NCI-H526 (cell line): ENCODE results near the gene RRP7A.
"Not testable (repeated sequence)": the region's sequence is repeated elsewhere in the genome, so short reads cannot be mapped to it uniquely, and the experiment has no call there.

Source experiments
- DNase-seq, 2 experiments: peaks; one replicate each; lab custom pipeline; 2025; lab: John Stamatoyannopoulos, UW

Gene RRP7A

DNA sequence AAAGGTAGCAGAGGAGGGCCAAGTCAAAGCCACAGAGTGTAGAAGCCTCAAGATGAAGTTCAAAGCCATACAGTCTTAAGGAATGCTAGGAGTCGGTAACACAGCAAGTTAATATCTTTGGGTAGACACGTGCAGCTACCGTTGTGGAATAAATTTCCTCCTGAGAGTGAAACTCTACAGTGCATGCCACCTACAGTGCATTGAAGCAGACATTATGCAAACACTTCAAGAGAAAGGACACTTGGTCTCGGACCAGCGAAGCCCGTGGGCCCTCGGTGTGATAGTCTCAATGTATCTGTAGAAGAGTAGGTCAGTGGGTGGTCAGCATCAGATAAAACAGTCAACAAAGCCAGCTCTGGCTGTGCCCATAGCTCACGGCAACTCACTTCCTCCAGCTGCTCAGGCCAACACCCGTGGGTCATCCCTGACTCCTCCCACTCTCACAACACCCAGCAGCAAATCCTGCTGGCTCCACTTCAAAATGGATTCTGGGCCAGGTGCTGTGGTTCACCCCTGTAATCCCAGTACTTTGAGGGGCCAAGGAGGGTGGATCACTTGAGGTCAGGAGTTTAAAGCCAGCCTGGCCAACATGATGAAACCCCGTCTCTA lies 24.0 kb downstream of the RRP7A start:
- not testable (repeated sequence) for DNase-seq

DNA sequence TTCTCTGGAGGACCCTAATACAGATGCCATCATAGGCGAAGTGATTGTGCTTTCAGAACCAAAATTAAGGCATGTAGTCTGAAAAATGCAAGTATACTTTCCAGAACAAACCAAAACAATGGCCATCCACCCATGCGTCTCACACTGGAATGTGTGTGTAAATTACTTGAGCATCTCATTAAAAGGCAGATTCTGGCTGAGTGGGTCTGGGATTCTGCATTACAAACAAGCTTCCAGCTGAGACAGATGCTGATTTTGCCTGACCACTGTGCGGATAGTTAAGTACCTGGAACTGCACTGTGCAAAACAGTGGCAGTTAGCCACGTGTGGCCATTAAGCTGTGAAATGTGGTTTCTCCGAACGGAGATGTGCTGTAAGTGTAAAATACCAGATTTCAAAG lies 26.2 kb downstream of the RRP7A start:
- DNase-seq: no peak

DNA sequence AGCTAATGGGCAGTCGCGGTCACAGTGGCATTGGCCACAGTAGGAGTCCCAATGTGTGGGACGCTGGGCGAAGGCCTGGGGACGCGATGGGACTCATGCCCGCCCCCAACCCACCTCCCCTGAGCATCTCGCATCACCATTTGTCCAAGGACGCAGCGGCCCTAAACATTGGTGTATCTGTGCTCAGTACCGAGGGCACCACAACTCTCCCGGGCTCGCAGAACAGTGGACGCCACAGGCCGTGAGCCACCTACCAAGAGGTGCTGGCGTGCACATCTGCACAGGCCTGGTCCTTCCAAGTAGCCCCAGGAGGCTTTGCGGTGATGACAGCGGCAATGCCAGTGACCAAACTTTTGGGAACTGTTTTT lies 27.3 kb downstream of the RRP7A start:
- no peak for DNase-seq

DNA sequence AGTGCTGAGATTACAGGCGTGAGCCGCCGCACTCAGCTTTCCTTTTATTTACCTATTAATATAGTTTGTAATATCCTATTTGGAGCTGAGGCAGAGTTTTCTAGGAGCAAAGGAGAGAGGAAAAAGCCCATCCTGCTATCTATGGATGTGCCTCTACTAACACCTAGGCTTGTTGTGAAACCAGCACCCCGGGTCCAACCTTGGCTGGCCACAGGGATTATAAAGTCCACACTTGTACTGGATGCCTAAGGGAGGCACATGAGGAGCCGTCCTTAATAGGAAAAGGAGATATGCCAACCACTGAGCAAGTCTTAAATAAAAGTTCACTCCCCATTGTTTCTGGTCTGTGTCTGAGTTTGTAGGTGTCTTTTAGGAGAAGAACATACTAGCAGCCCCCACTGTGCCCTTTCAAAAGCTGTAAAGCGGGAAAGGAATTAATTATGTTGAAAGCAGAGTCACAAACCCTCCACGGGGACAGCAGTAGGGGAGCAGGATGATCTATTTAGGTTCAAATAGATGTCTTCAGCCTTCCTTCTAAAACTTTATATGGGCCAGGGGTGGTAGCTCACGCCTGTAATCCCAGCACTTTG lies 29.3 kb downstream of the RRP7A start:
- no peak for DNase-seq

DNA sequence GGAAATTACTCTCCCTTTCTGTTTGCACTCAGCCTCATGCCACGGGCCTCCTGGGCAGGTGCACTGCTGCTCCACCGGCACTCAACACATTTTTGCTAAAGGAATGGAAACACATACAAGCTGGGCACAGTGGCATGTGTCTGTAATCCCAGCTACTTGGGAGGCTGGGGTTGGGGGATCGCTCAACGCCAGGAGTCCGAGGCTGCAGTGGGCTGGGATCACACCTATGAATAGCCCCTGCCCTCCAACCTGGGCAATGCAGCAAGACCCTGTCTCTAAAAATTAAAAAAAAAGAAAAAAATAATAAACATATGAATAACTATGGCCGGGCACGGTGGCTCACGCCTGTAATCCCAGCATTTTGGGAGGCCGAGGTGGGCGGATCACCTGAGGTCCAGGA lies 30.6 kb downstream of the RRP7A start:
- DNase-seq: no peak

DNA sequence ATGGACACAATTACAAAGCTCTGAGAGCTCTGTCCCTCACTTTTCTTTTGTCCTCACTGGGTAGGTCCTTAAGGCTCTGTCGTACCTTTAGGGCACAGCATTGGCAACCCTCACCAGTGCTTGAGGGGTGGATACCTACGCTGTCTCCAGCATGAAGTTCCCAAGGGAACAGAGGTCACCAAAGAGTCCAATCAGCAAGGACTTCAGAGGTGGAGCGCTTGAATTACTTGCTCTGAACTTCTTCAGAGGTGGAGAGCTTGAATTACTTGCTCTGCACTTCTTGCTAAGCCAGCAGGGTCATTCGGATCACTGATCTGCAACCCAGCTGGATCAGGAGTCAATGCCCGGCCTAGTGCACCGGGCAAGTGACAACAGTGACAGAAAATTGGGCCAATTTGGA lies 35.1 kb downstream of the RRP7A start:
- DNase-seq: no peak

DNA sequence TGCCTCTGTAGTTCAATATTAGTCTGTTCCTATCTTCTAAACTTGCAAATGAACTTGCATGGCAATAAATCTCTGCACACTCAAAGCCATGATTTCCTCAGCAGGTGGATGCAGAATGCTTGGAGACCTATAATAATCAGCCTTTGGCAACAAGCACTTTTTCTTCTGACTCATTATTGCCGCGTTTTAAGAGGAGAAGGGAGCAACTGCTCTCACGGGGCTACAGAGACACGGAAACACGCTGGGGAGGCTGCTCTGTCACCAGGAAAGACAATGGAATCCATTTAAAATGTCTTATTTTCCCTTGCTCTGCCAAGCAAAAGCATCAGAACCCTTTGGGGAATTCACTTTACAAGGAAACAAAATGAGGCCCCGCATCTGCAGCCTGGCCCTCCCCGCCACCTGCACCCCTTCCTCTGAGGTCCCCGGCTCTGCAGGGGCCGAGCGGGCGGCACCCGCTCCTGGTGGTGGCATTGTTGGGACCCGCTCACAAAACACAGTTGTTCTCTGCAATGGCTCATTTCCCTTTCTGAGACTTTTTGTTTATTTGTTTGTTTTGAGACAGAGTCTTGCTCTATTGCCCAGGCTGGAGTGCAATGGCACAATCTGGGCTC lies 35.9 kb downstream of the RRP7A start:
- not testable (repeated sequence) for DNase-seq

DNA sequence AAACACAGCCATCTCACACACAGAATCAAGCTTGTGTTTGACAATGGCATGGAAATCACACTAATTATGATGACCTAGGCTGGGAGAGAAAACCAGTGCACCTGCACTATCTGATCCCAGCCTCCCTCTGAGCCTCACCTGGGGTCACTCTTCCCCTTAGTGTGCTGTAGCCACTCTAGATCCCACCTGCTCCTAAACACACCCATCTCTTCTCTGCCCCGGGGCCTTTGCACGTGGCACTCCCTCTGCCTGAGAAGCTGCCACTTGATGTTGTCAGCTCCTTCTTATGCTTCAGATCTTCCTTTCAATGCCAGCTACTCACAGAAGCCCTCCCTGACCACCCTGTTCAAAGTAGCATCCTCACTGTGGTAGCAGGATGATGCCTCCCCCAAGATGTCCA lies 44.5 kb downstream of the RRP7A start:
- DNase-seq: no peak

DNA sequence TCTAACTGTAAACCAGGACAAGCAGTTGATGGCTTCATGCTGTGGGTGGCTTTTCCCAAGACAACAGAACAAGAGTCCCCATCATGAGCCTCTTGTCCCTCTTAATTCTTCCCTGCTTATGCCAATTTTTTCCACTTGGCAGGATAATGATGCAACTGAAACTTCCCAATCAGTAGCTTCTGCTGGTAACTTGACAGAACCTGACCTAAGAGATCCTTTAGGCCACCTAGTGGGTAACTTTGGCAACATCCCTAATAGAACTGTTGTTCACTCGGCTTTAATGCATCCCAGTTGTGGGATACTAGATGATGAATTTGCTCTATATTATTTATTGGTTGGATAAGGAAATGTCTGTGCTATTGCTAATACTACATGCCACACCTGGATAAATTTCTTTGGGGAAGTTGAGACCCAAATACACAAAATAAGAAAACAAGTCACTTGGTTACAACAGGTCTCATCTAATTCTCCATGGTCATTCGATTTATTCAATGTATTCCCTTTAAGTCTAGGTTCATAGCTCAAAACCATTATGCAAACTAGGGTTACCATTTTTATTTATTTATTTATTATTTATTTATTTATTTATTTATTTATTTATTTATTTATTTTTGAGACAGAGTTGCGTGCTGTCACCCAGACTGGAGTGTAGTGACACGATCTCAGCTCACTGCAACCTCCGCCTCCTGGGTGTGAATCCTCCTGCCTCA lies 46.0 kb downstream of the RRP7A start:
- peak in 1 of 2 experiments; percentile 43 for DNase-seq

DNA sequence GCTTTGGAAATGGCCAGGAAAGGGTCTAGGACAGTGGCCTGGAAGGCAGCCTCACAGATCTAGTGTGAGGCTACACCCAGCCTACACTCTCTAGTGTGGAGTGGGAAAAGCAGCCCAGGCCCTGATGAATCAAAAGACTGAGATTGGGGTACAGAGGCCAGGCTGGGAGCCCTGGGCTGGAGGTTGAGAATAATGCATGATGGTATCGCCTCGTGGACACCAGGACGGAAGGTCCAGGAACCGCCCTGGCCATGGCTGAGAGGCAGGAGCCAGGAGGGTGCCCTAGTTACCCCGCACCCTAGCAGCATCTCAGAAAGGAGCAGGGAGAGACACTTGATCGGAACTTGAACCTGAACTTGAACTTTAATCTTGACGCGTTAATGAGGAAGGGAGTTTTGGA lies 46.9 kb downstream of the RRP7A start:
- DNase-seq: no peak

DNA sequence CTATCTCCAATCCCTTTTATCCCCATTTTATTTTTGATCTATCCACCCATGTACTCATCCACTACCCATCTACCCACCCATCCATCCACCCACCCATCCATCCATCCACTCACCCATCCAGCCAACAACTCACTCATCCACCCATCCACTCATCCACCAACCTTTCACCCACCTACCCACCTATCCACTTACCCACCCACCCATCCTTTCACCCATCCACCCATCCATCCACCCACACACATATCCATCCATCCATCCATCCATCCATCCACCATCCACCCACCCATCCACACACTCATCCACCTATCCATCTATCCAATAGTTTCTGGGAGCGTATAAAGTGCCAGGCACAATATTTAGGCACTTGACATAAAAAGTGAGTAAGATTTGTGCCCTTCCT lies 48.2 kb downstream of the RRP7A start:
- DNase-seq: no peak

DNA sequence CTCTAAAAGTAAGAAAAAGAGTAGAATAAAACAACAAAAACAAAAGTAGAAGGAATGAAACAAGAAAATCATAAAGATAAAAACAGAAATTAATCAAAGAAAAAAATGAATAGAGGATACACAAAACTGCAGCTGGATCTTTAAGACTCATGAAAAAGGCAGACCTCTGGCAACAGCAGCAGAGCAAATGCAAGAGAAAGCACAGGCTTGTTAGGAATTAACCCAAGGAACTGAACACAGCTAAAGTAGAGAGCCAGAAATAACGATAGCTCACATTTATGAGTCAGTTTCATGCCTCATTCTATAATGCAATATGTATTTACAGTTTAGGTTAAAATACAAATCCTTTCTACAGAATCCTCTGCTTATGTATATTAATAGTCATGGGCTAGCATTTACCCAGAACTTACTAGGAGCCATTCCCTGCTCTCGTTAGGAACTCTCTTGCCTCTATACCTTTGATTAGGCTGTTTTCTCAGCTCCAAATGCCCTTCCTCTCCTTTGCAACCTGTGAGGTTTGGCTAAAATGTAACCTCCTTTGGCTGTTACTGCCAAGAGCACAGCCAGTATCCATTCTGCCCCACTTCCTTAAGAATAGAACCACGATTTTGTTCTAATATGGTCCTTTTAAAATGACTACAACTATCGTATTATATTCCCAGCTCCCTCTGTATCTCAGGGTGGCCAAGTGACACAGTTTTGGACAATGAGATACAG lies 49.1 kb downstream of the RRP7A start:
- no peak for DNase-seq

DNA sequence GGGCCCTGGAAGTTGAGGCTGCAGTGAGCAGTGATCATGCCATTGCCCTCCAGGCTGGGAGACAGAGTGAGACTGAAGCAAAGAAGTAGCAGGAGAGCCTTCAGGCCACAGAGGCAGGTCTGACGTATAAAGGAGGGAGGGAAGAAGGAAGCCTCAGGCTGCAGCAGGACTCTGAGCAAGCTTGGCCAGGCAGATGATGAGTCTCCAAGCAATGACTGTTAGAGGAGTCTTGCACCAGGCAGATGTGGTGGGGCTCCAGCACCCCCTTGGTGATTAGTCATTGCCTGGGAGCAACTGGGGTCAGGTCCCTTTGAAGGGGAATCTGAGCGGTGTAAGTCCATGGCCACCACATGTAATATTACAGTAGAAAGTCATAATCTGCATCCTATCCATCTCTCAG lies 50.8 kb downstream of the RRP7A start:
- no peak for DNase-seq

DNA sequence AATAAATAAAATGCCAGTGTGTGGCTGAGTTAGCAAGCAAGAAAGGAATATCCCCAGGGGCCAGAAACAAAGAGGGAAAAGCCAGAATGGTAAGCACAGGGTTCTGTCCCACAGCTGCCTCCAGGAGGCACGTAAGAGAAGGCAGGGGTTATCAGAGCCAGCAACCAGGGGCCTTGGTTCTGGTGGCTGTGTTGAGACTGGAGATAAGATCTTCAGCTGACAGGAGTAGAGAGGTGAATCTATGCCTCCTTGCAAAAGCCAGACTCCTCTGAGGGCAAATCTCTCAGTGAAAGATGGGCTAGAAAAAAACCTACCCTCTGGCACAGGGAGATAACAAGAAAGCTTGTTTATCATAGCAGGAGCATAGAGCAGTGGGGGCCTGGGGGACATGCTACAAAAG lies 57.6 kb downstream of the RRP7A start:
- peak in 1 of 2 experiments; percentile 16 for DNase-seq

DNA sequence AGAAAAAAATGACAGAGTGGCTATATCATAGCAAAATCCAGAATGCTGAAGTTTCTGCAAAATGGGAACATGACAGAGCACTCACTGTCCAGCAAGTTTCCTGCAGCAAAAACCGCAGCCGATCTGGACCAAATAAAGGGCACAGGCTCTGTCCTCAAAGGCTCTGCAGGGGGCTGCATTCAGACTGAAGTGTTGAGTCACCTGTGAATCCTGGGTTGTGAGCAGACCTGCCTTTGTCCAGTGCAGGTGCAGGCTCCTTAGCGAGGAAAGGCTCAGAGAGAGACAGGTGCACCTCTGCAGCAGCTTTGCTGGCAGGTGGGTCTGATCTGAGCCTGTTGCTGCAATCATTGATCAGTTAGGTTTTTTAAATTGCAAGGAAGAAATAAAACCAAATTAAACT lies 58.1 kb downstream of the RRP7A start:
- peak in 1 of 2 experiments; percentile 17 for DNase-seq
